DOHH2 (cell line): ENCODE data around the gene SPATA17.

Source experiments
- H3F3A ChIP-seq: fragments of 200-600 bp; sonication (generic), shearing (Covaris generic); 2 replicates; pipeline ENCODE4 v1.6.0; 2016; ENCODE audit warnings: antibody characterized with exemption, mild to moderate bottlenecking; ENCODE audit not compliant: control insufficient read depth, insufficient read depth
- H3K27ac ChIP-seq: fragments of 200-600 bp; sonication (generic); 2 replicates; pipeline ENCODE4 v1.5.1; 2014; ENCODE audit warnings: low read depth, mild to moderate bottlenecking, low read length, moderate library complexity
- H3K27me3 ChIP-seq: fragments of 200-600 bp; sonication (generic); 2 replicates; pipeline ENCODE4 v1.6.1; 2014; ENCODE audit warnings: mild to moderate bottlenecking, low read length, mixed read lengths; ENCODE audit not compliant: control insufficient read depth
- H3K36me3 ChIP-seq: fragments of 200-600 bp; sonication (generic); 2 replicates; pipeline ENCODE4 v1.6.1; 2014; ENCODE audit warnings: mild to moderate bottlenecking, low read length, moderate library complexity, mixed read lengths; ENCODE audit not compliant: control insufficient read depth
- H3K4me1 ChIP-seq: fragments of 200-600 bp; sonication (generic); 2 replicates; pipeline ENCODE4 v1.6.1; 2014; ENCODE audit warnings: mild to moderate bottlenecking, low read length, mixed read lengths; ENCODE audit not compliant: control insufficient read depth
- H3K4me2 ChIP-seq: fragments of 200-600 bp; sonication (generic); 2 replicates; pipeline ENCODE4 v1.6.0; 2014; ENCODE audit warnings: mild to moderate bottlenecking, low read length, moderate library complexity
- H3K4me3 ChIP-seq: fragments of 200-600 bp; sonication (generic); 2 replicates; pipeline ENCODE4 v1.5.1; 2014; ENCODE audit warnings: mild to moderate bottlenecking, low read length, mixed read lengths
- H3K79me2 ChIP-seq: fragments of 200-600 bp; sonication (generic); 2 replicates; pipeline ENCODE4 v1.6.1; 2014; ENCODE audit warnings: mild to moderate bottlenecking, low read length, mixed read lengths; ENCODE audit not compliant: control insufficient read depth
- H3K9me2 ChIP-seq: fragments of 200-600 bp; sonication (generic); replicated peaks from 2 replicates; pipeline ENCODE4 v1.6.1; 2014; ENCODE audit warnings: mild to moderate bottlenecking, low read length, mixed read lengths; ENCODE audit not compliant: control insufficient read depth
- H3K9me3 ChIP-seq: fragments of 200-600 bp; sonication (generic); 2 replicates; pipeline ENCODE4 v1.6.1; 2014; ENCODE audit warnings: antibody characterized with exemption, low read length, mixed read lengths; ENCODE audit not compliant: control insufficient read depth, insufficient read depth
- H4K20me1 ChIP-seq: fragments of 200-600 bp; sonication (generic); 2 replicates; pipeline ENCODE4 v1.6.0; 2014; ENCODE audit warnings: low read depth, mild to moderate bottlenecking, antibody characterized with exemption, low read length, moderate library complexity; ENCODE audit not compliant: control insufficient read depth, insufficient read depth
- EZH2phosphoT487 ChIP-seq: fragments of 200-600 bp; sonication (generic); IDR thresholded peaks from 2 replicates; pipeline ENCODE4 v1.6.1; 2017; ENCODE audit warnings: borderline replicate concordance, mild to moderate bottlenecking, antibody characterized with exemption, low read length, moderate library complexity, mixed read lengths
- TF ChIP-seq, protein P1 (sequence below): fragments of 200-600 bp; sonication (generic); IDR thresholded peaks from one replicate; pipeline ENCODE4 v1.5.1; 2014; ENCODE audit warnings: antibody characterized with exemption, mild to moderate bottlenecking, low read depth, low read length; ENCODE audit not compliant: poor library complexity, severe bottlenecking

SPATA17 gene

DNA sequence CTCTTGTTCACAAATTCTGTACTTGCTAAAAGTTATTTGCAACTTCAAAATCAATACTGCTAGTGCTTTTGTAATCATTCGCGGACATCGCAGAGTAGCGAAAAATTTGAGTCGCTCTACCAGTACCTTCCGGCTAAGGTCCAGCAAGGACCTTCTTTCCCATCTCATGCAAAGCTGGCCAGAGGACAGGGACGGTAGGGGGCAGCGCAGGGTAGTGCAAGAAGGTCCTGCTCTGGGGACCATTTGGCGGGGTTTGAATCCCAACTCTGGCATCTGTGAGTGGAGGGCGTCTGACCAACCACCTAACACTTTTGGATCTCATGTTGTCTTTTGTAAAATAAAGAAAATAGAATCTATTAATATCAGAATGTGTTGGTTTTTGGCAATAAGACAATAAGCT is 258.3 kb downstream of the SPATA17 start:
- H3K27me3 ChIP-seq, result peaks cover 2% of the 10 kb centered on the region; the same call in 1 of the 2 replicates
- no peak overlapping the region for H3K4me2 ChIP-seq
- no peaks in the 10 kb centered on the region for H3K36me3 ChIP-seq
- H3K4me1 ChIP-seq, result no peaks in the 10 kb centered on the region
- no peaks in the 10 kb centered on the region for H4K20me1 ChIP-seq
- H3K4me3 ChIP-seq, result no peak overlapping the region
- H3K79me2 ChIP-seq, result no peaks in the 10 kb centered on the region
- no peaks in the 10 kb centered on the region for H3K9me3 ChIP-seq
- no peaks in the 10 kb centered on the region for H3F3A ChIP-seq
- H3K9me2 ChIP-seq, result no peaks in the 10 kb centered on the region
- H3K27ac ChIP-seq, result no peak overlapping the region
- TF ChIP-seq, protein P1, sequence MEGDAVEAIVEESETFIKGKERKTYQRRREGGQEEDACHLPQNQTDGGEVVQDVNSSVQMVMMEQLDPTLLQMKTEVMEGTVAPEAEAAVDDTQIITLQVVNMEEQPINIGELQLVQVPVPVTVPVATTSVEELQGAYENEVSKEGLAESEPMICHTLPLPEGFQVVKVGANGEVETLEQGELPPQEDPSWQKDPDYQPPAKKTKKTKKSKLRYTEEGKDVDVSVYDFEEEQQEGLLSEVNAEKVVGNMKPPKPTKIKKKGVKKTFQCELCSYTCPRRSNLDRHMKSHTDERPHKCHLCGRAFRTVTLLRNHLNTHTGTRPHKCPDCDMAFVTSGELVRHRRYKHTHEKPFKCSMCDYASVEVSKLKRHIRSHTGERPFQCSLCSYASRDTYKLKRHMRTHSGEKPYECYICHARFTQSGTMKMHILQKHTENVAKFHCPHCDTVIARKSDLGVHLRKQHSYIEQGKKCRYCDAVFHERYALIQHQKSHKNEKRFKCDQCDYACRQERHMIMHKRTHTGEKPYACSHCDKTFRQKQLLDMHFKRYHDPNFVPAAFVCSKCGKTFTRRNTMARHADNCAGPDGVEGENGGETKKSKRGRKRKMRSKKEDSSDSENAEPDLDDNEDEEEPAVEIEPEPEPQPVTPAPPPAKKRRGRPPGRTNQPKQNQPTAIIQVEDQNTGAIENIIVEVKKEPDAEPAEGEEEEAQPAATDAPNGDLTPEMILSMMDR, result no peak
- no peak for TF ChIP-seq EZH2phosphoT487

DNA sequence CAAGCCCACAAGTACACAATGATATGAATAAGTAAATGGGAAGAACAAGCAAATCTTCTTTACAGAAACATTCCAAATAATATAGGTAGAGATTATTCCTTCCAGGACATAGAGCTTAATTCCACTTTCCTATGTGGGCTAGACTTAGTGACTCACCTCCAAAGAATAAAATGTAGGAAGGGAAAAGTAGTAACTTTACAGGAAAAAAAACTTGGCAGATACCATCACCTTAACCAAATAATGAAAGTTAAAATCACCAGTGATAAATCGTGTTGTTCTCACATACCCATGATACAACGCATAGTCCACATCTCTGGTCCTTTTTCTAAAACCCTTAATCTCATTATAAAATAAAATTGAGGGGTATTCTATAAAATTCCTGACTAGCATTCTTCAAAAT is 260.8 kb downstream of the SPATA17 start:
- no peaks in the 10 kb centered on the region for H3K36me3 ChIP-seq
- no peak overlapping the region for H3K4me2 ChIP-seq
- TF ChIP-seq, protein P1, result no peak
- no peak for TF ChIP-seq EZH2phosphoT487
- no peaks in the 10 kb centered on the region for H3F3A ChIP-seq
- no peaks in the 10 kb centered on the region for H3K4me1 ChIP-seq
- H4K20me1 ChIP-seq, result no peaks in the 10 kb centered on the region
- H3K9me3 ChIP-seq, result no peaks in the 10 kb centered on the region
- H3K4me3 ChIP-seq, result no peak overlapping the region
- H3K9me2 ChIP-seq, result no peaks in the 10 kb centered on the region
- no peaks in the 10 kb centered on the region for H3K79me2 ChIP-seq
- H3K27me3 ChIP-seq, result no peaks in the 10 kb centered on the region
- no peak overlapping the region for H3K27ac ChIP-seq

DNA sequence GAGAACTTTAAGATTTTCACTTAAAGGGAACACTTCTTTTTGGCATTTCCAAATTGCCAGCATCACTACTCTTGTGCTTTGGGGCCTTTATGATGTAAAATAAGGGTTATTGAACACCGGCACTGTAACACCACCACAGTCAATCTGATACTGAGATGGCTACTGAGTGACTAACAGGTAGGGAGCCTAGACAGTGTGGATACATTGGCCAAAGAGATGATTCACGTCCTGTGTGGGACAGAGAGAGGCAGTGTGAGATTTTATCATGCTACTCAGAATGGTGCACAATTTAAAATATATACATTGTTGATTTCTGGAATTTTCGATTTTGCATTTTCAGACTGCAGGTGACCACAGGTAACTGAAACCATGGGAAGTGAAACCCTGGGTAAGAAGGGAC is 261.6 kb downstream of the SPATA17 start:
- TF ChIP-seq, protein P1, result no peak
- TF ChIP-seq EZH2phosphoT487, result no peak
- no peaks in the 10 kb centered on the region for H3K36me3 ChIP-seq
- H3K4me3 ChIP-seq, result no peak overlapping the region
- no peaks in the 10 kb centered on the region for H3K4me1 ChIP-seq
- no peaks in the 10 kb centered on the region for H3F3A ChIP-seq
- no peaks in the 10 kb centered on the region for H3K27me3 ChIP-seq
- no peaks in the 10 kb centered on the region for H4K20me1 ChIP-seq
- no peaks in the 10 kb centered on the region for H3K79me2 ChIP-seq
- no peak overlapping the region for H3K4me2 ChIP-seq
- no peaks in the 10 kb centered on the region for H3K9me2 ChIP-seq
- no peaks in the 10 kb centered on the region for H3K9me3 ChIP-seq
- H3K27ac ChIP-seq, result no peak overlapping the region

DNA sequence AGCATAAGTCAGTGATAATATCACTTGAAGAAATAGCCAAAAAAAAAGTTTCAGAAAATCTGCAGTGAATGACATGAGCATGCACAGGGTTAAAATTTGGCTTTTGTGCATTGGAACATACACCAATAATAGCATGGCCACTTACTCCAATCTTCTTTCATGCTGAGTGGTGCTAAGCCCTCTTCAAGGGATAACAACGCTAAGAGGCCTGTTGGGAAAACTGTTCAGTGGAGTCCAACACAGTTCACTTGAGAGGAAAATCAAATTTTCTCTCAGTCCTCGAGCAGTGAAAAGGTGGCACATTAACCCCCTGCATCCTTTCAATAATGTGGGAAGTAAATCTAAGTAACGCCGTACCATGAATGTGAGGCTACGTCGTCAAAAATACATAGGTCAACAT is 264.7 kb downstream of the SPATA17 start:
- H3K79me2 ChIP-seq, result no peaks in the 10 kb centered on the region
- H3K9me2 ChIP-seq, result no peaks in the 10 kb centered on the region
- H3K27me3 ChIP-seq, result no peaks in the 10 kb centered on the region
- no peaks in the 10 kb centered on the region for H4K20me1 ChIP-seq
- no peak overlapping the region for H3K4me2 ChIP-seq
- H3F3A ChIP-seq, result no peaks in the 10 kb centered on the region
- no peak overlapping the region for H3K27ac ChIP-seq
- TF ChIP-seq, protein P1, result no peak
- no peak for TF ChIP-seq EZH2phosphoT487
- H3K9me3 ChIP-seq, result no peaks in the 10 kb centered on the region
- H3K36me3 ChIP-seq, result no peaks in the 10 kb centered on the region
- H3K4me3 ChIP-seq, result no peak overlapping the region
- H3K4me1 ChIP-seq, result no peaks in the 10 kb centered on the region
